ENCODE results near the gene RAD52.

The RAD52 gene

DNA sequence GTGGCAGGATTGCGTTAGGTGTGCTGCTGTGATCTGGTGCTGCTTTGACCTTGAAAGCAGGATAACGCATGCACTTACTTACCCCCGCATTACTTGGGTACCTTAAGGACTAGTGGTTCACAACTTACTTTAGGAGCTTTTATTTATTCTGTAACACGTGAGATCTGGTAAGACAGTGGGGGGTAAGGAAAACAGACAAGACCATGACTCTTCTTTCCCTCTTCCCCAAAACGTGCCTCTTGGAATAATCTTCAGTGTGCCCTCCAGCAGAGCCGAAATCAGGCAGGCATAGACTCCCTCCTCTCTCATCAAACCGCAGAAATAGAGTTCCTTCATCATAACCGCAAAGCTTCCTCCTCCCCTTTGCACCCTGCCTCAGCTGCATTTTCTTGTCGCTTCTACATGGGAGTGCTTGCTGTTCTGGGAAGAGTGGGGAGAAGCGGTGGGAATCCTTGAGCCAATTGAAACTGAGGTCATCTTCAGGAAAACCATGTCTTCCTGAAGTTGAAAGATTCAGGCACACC, 43.4 kb downstream of the RAD52 start:
- H3K4me2 ChIP-seq (ENCODE audit: low read length) = no peak overlapping the region
- H3K36me3 ChIP-seq (replicated peaks; ENCODE audit: low read depth, low read length) = peaks cover 63% of the 10 kb centered on the region
- H3K4me1 ChIP-seq (ENCODE audit: low read length) = no peaks in the 10 kb centered on the region
- H2AFZ ChIP-seq (ENCODE audit: low read depth, low read length) = no peak overlapping the region
- H3K79me2 ChIP-seq (ENCODE audit: low read length) = peaks cover 2% of the 10 kb centered on the region; the same call in 1 of the 2 replicates
- no peak overlapping the region for H3K4me3 ChIP-seq (ENCODE audit: low read length)
- H3K9ac ChIP-seq (ENCODE audit: low read length) = no peak overlapping the region
- H3K9me3 ChIP-seq (ENCODE audit: insufficient read depth, low read length) = no peaks in the 10 kb centered on the region
- no peak overlapping the region for H3K27ac ChIP-seq (ENCODE audit: low read length)
- H4K20me1 ChIP-seq (ENCODE audit: insufficient read depth, low read length) = no peaks in the 10 kb centered on the region
- TF ChIP-seq, protein P1, sequence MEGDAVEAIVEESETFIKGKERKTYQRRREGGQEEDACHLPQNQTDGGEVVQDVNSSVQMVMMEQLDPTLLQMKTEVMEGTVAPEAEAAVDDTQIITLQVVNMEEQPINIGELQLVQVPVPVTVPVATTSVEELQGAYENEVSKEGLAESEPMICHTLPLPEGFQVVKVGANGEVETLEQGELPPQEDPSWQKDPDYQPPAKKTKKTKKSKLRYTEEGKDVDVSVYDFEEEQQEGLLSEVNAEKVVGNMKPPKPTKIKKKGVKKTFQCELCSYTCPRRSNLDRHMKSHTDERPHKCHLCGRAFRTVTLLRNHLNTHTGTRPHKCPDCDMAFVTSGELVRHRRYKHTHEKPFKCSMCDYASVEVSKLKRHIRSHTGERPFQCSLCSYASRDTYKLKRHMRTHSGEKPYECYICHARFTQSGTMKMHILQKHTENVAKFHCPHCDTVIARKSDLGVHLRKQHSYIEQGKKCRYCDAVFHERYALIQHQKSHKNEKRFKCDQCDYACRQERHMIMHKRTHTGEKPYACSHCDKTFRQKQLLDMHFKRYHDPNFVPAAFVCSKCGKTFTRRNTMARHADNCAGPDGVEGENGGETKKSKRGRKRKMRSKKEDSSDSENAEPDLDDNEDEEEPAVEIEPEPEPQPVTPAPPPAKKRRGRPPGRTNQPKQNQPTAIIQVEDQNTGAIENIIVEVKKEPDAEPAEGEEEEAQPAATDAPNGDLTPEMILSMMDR (IDR thresholded peaks at IDR 0.05; ENCODE audit: low read depth, low read length) = no peak
- no peak for TF ChIP-seq EZH2phosphoT487 (IDR thresholded peaks at IDR 0.05; ENCODE audit: low read depth)
- no peaks in the 10 kb centered on the region for H3K27me3 ChIP-seq (ENCODE audit: low read depth, low read length)

GRCh38 chr12:905261-906031, 44.0 kb downstream of the RAD52 start:
- H3K9me3 ChIP-seq (ENCODE audit: insufficient read depth, low read length) = no peaks in the 10 kb centered on the region
- no peaks in the 10 kb centered on the region for H3K27me3 ChIP-seq (ENCODE audit: low read depth, low read length)
- no peak overlapping the region for H3K4me2 ChIP-seq (ENCODE audit: low read length)
- no peak overlapping the region for H3K4me3 ChIP-seq (ENCODE audit: low read length)
- no peak overlapping the region for H3K27ac ChIP-seq (ENCODE audit: low read length)
- H3K36me3 ChIP-seq (replicated peaks; ENCODE audit: low read depth, low read length) = peaks cover 68% of the 10 kb centered on the region
- peaks cover 2% of the 10 kb centered on the region; the same call in 1 of the 2 replicates for H3K79me2 ChIP-seq (ENCODE audit: low read length)
- H3K4me1 ChIP-seq (ENCODE audit: low read length) = no peaks in the 10 kb centered on the region
- H3K9ac ChIP-seq (ENCODE audit: low read length) = no peak overlapping the region
- no peaks in the 10 kb centered on the region for H4K20me1 ChIP-seq (ENCODE audit: insufficient read depth, low read length)
- no peak for TF ChIP-seq EZH2phosphoT487 (IDR thresholded peaks at IDR 0.05; ENCODE audit: low read depth)
- TF ChIP-seq, protein P1 (IDR thresholded peaks at IDR 0.05; ENCODE audit: low read depth, low read length) = no peak
- H2AFZ ChIP-seq (ENCODE audit: low read depth, low read length) = no peak overlapping the region

- no peak overlapping the region for H2AFZ ChIP-seq (ENCODE audit: low read depth, low read length)
- TF ChIP-seq, protein P1 (IDR thresholded peaks at IDR 0.05; ENCODE audit: low read depth, low read length) = no peak
- TF ChIP-seq EZH2phosphoT487 (IDR thresholded peaks at IDR 0.05; ENCODE audit: low read depth) = no peak
- no peak overlapping the region for H3K27ac ChIP-seq (ENCODE audit: low read length)
- H3K79me2 ChIP-seq (ENCODE audit: low read length) = peaks cover 2% of the 10 kb centered on the region; the same call in 1 of the 2 replicates
- H3K4me2 ChIP-seq (ENCODE audit: low read length) = no peak overlapping the region
- H3K9me3 ChIP-seq (ENCODE audit: insufficient read depth, low read length) = no peaks in the 10 kb centered on the region
- no peak overlapping the region for H3K9ac ChIP-seq (ENCODE audit: low read length)
- H3K27me3 ChIP-seq (ENCODE audit: low read depth, low read length) = no peaks in the 10 kb centered on the region
- H3K4me1 ChIP-seq (ENCODE audit: low read length) = no peaks in the 10 kb centered on the region
- H3K4me3 ChIP-seq (ENCODE audit: low read length) = no peak overlapping the region
- peaks cover 72% of the 10 kb centered on the region for H3K36me3 ChIP-seq (replicated peaks; ENCODE audit: low read depth, low read length)
- H4K20me1 ChIP-seq (ENCODE audit: insufficient read depth, low read length) = no peaks in the 10 kb centered on the region
Observed at GRCh38 chr12:904010-904414, 45.5 kb downstream of the RAD52 start.

- Histone ChIP-seq H3K4me2 (ENCODE audit: low read length) (no peak overlapping the region), H3K27me3 (ENCODE audit: low read depth, low read length) (no peaks in the 10 kb centered on the region), H3K27ac (ENCODE audit: low read length) (no peak overlapping the region), H3K4me3 (ENCODE audit: low read length) (no peak overlapping the region), H2AFZ (ENCODE audit: low read depth, low read length) (no peak overlapping the region), H3K36me3 (replicated peaks; ENCODE audit: low read depth, low read length) (peaks cover 64% of the 10 kb centered on the region), H3K9me3 (ENCODE audit: insufficient read depth, low read length) (no peaks in the 10 kb centered on the region), H3K4me1 (ENCODE audit: low read length) (no peaks in the 10 kb centered on the region), H3K79me2 (ENCODE audit: low read length) (peaks cover 2% of the 10 kb centered on the region; the same call in 1 of the 2 replicates), H4K20me1 (ENCODE audit: insufficient read depth, low read length) (no peaks in the 10 kb centered on the region), H3K9ac (ENCODE audit: low read length) (no peak overlapping the region)
- TF ChIP-seq, protein P1 (IDR thresholded peaks at IDR 0.05; ENCODE audit: low read depth, low read length) = no peak
- no peak for TF ChIP-seq EZH2phosphoT487 (IDR thresholded peaks at IDR 0.05; ENCODE audit: low read depth)
Observed at GRCh38 chr12:903055-903454, 46.4 kb downstream of the RAD52 start.
